Naive thymus-derived CD8-positive, alpha-beta T cell (primary cell): ENCODE data around the gene BTBD10. TPM values are rescaled to one million over a fixed set of nuclear protein-coding genes. Genes with fewer than 3 reads are reported as not detected.
A peak's percentile ranks its signal among the peaks of the same experiment; 100 is the strongest.

Source experiments
- ATAC-seq, 2 donors: fragments of 150-1000 bp; cut with Tn5 transposase in 1 of 2; sonication (Bioruptor Pico), chemical (Tn5 transposase) in 1 of 2; 1 replicate in 1 of 2; 2 replicates in 1 of 2; pipeline ENCODE4 v1.10.0; 2021; ENCODE audit warnings: mild to moderate bottlenecking in 2 of 2, moderate library complexity in 2 of 2
- POLR2A ChIA-PET: fragments of 350-600 bp; sonication (Branson Sonifier 250); formaldehyde crosslinking; loops from one replicate; lab custom pipeline; 2021; ENCODE audit warnings: antibody characterized with exemption; lab: Charles Lee
- DNase-seq, 10 donors: peaks; one replicate each; pipeline versions ENCODE4 v3.0.0 to v3.0.0-alpha.2; 2020 to 2022
- H3K27ac Mint-ChIP-seq, 10 donors: one replicate each; pipeline ENCODE4 v1.8.0; 2020 to 2022; ENCODE audit warnings: mild to moderate bottlenecking in 10 of 10, mixed read lengths in 10 of 10, moderate library complexity in 4 of 10, inconsistent platforms in 1 of 10
- H3K27me3 Mint-ChIP-seq, 5 donors: one replicate each; pipeline ENCODE4 v1.8.0; 2021 to 2022; ENCODE audit warnings: mixed read lengths in 5 of 5
- H3K36me3 Mint-ChIP-seq, 3 donors: one replicate each; pipeline ENCODE4 v1.8.0; 2020 to 2022; ENCODE audit warnings: mixed read lengths in 3 of 3, mild to moderate bottlenecking in 2 of 3, inconsistent platforms in 1 of 3
- H3K4me1 Mint-ChIP-seq, 4 donors: one replicate each; pipeline ENCODE4 v1.8.0; 2021 to 2022; ENCODE audit warnings: mixed read lengths in 4 of 4
- H3K4me3 Mint-ChIP-seq, 10 donors: one replicate each; pipeline ENCODE4 v1.8.0; 2020 to 2022; ENCODE audit warnings: mild to moderate bottlenecking in 10 of 10, mixed read lengths in 10 of 10, moderate library complexity in 6 of 10, inconsistent platforms in 1 of 10
- H3K9me3 Mint-ChIP-seq, 9 donors: one replicate each; pipeline ENCODE4 v1.8.0; 2020 to 2022; ENCODE audit warnings: mixed read lengths in 9 of 9, mild to moderate bottlenecking in 3 of 9, inconsistent platforms in 1 of 9, moderate library complexity in 1 of 9
- polyA plus RNA-seq, 3 donors: library from polyadenylated mRNA; unstranded; fragments of 300-500 nt; fragmentation: Illumina TruSeq; gene quantifications; one replicate each; pipeline ENCODE4 v1.2.3, GENCODE V29; 2021
- total RNA-seq, 8 experiments: library from RNA in 2 of 8; stranded (reverse) in 2 of 8; gene quantifications; one replicate each; pipeline ENCODE4 v1.2.3 and lab custom pipeline; 2021 to 2026

The BTBD10 gene
- total and polyA plus RNA-seq, 5 experiments from 2014 or later: 7.1 to 20.2 (median 9.4) TPM

- POLR2A ChIA-PET: interaction anchor here (0.6 kb wide), 1 partner anchor 115 kb away, joined by 4 read pairs; no protein-coding TSS in a partner anchor
- Mint-ChIP-seq H3K27ac (peak overlapping the region in 4 of 10 donors; percentile 4 to 84 (median 40)), H3K4me1 (no peaks in the 10 kb centered on the region), H3K9me3 (no peaks in the 10 kb centered on the region), H3K27me3 (no peaks in the 10 kb centered on the region), H3K4me3 (no peak overlapping the region), H3K36me3 (peaks cover 0 to 87% (median 13%) of the 10 kb centered on the region in 3 donors)
- DNase-seq (no peak), ATAC-seq (no peak)
Measured at GRCh38 chr11:13364388-13364787, 98.6 kb downstream of the BTBD10 start.

- peaks cover 0 to 92% (median 15%) of the 10 kb centered on the region in 3 donors for H3K36me3 Mint-ChIP-seq
- DNase-seq: no peak
- no peak overlapping the region for H3K4me3 Mint-ChIP-seq
Measured at GRCh38 chr11:13362596-13363109, 100.4 kb downstream of the BTBD10 start.

GRCh38 chr11:13358596-13359270 lies 104.3 kb downstream of the BTBD10 start:
- POLR2A ChIA-PET: no interaction called here
- ATAC-seq: no peak
- no peaks in the 10 kb centered on the region for H3K9me3 Mint-ChIP-seq
- no peaks in the 10 kb centered on the region for H3K27me3 Mint-ChIP-seq
- no peak overlapping the region for H3K4me3 Mint-ChIP-seq
- DNase-seq: no peak
- no peak overlapping the region for H3K27ac Mint-ChIP-seq
- no peaks in the 10 kb centered on the region for H3K4me1 Mint-ChIP-seq
- peaks cover 0 to 86% (median 22%) of the 10 kb centered on the region in 3 donors for H3K36me3 Mint-ChIP-seq

More at GRCh38 chr11:13362596-13363109, 100.4 kb downstream of the BTBD10 start:
- H3K9me3 Mint-ChIP-seq: no peaks in the 10 kb centered on the region
- POLR2A ChIA-PET: interaction anchor here (0.6 kb wide), 1 partner anchor 396 kb away, joined by 4 read pairs; no protein-coding TSS in a partner anchor
- no peak overlapping the region for H3K27ac Mint-ChIP-seq
- no peaks in the 10 kb centered on the region for H3K27me3 Mint-ChIP-seq
- no peaks in the 10 kb centered on the region for H3K4me1 Mint-ChIP-seq
- ATAC-seq: no peak

GRCh38 chr11:13357232-13357631 lies 105.8 kb downstream of the BTBD10 start:
- Mint-ChIP-seq H3K27ac (peak overlapping the region in 1 of 10 donors; percentile 29), H3K9me3 (no peaks in the 10 kb centered on the region)
- POLR2A ChIA-PET: no interaction called here

GRCh38 chr11:13355191-13355590 lies 107.8 kb downstream of the BTBD10 start:
- no peaks in the 10 kb centered on the region for H3K27me3 Mint-ChIP-seq
- H3K27ac Mint-ChIP-seq: peak overlapping the region in 1 of 10 donors; percentile 7
- H3K9me3 Mint-ChIP-seq: no peaks in the 10 kb centered on the region
- ATAC-seq (no peak), DNase-seq (no peak)
- H3K4me3 Mint-ChIP-seq: no peak overlapping the region
- peaks cover 4 to 83% (median 18%) of the 10 kb centered on the region in 3 donors for H3K36me3 Mint-ChIP-seq
- POLR2A ChIA-PET: no interaction called here
- H3K4me1 Mint-ChIP-seq: peaks cover 0 to 13% (median 6%) of the 10 kb centered on the region in 4 donors

More at GRCh38 chr11:13357232-13357631, 105.8 kb downstream of the BTBD10 start:
- no peak overlapping the region for H3K4me3 Mint-ChIP-seq
- no peak for ATAC-seq
- H3K36me3 Mint-ChIP-seq: peaks cover 0 to 86% (median 22%) of the 10 kb centered on the region in 3 donors
- no peaks in the 10 kb centered on the region for H3K27me3 Mint-ChIP-seq
- DNase-seq: no peak
- H3K4me1 Mint-ChIP-seq: no peaks in the 10 kb centered on the region

- H3K9me3 Mint-ChIP-seq: no peaks in the 10 kb centered on the region
- ATAC-seq (no peak), DNase-seq (no peak)
- H3K4me3 Mint-ChIP-seq: no peak overlapping the region
- no peak overlapping the region for H3K27ac Mint-ChIP-seq
- peaks cover 1 to 13% (median 7%) of the 10 kb centered on the region in 4 donors for H3K4me1 Mint-ChIP-seq
- peaks cover 4 to 84% (median 18%) of the 10 kb centered on the region in 3 donors for H3K36me3 Mint-ChIP-seq
- POLR2A ChIA-PET: no interaction called here
- H3K27me3 Mint-ChIP-seq: no peaks in the 10 kb centered on the region
Measured at GRCh38 chr11:13354335-13354734, 108.7 kb downstream of the BTBD10 start.

GRCh38 chr11:13352711-13353110 lies 110.3 kb downstream of the BTBD10 start:
- peaks cover 14 to 24% (median 20%) of the 10 kb centered on the region in 4 donors for H3K4me1 Mint-ChIP-seq
- no peak overlapping the region for H3K4me3 Mint-ChIP-seq
- POLR2A ChIA-PET: no interaction called here
- H3K9me3 Mint-ChIP-seq: no peaks in the 10 kb centered on the region
- H3K36me3 Mint-ChIP-seq: peaks cover 4 to 75% (median 9%) of the 10 kb centered on the region in 3 donors
- DNase-seq (no peak), ATAC-seq (no peak)
- no peak overlapping the region for H3K27ac Mint-ChIP-seq
- H3K27me3 Mint-ChIP-seq: no peaks in the 10 kb centered on the region

- Mint-ChIP-seq H3K9me3 (no peaks in the 10 kb centered on the region), H3K27ac (peak overlapping the region in 2 of 10 donors; percentile 4 to 21), H3K4me1 (peaks cover 30 to 47% (median 32%) of the 10 kb centered on the region in 4 donors), H3K4me3 (no peak overlapping the region), H3K36me3 (peaks cover 0 to 52% (median 4%) of the 10 kb centered on the region in 3 donors), H3K27me3 (no peaks in the 10 kb centered on the region)
- POLR2A ChIA-PET: interaction anchor here (0.5 kb wide), 1 partner anchor 171 kb away, joined by 7 read pairs; no protein-coding TSS in a partner anchor
- no peak for DNase-seq
- no peak for ATAC-seq
Measured at GRCh38 chr11:13349581-13349980, 113.4 kb downstream of the BTBD10 start.

- H3K9me3 Mint-ChIP-seq: no peaks in the 10 kb centered on the region
- peak overlapping the region in 3 of 10 donors; percentile 4 to 37 (median 26) for H3K27ac Mint-ChIP-seq
- POLR2A ChIA-PET: no interaction called here
- no peaks in the 10 kb centered on the region for H3K27me3 Mint-ChIP-seq
- H3K36me3 Mint-ChIP-seq: peaks cover 0 to 51% (median 4%) of the 10 kb centered on the region in 3 donors
- no peak overlapping the region for H3K4me3 Mint-ChIP-seq
- DNase-seq: no peak
- peaks cover 32 to 52% (median 36%) of the 10 kb centered on the region in 4 donors for H3K4me1 Mint-ChIP-seq
- ATAC-seq: no peak
Measured at GRCh38 chr11:13349046-13349445, 114.0 kb downstream of the BTBD10 start.

- Mint-ChIP-seq H3K27me3 (no peaks in the 10 kb centered on the region), H3K36me3 (peaks cover 0 to 51% (median 4%) of the 10 kb centered on the region in 3 donors), H3K4me1 (peaks cover 34 to 59% (median 40%) of the 10 kb centered on the region in 4 donors), H3K27ac (peak overlapping the region in 9 of 10 donors; percentile 32 to 91 (median 69)), H3K4me3 (peak overlapping the region in 5 of 10 donors; percentile 7 to 73 (median 31)), H3K9me3 (no peaks in the 10 kb centered on the region)
- no peak for DNase-seq
- no peak for ATAC-seq
- POLR2A ChIA-PET: no interaction called here
Measured at GRCh38 chr11:13348305-13348704, 114.7 kb downstream of the BTBD10 start.

GRCh38 chr11:13347901-13348300 lies 115.1 kb downstream of the BTBD10 start:
- no peak for ATAC-seq
- peak overlapping the region in 5 of 10 donors; percentile 7 to 73 (median 31) for H3K4me3 Mint-ChIP-seq
- POLR2A ChIA-PET: no interaction called here
- peak overlapping the region in 9 of 10 donors; percentile 32 to 91 (median 71) for H3K27ac Mint-ChIP-seq
- H3K27me3 Mint-ChIP-seq: no peaks in the 10 kb centered on the region
- no peaks in the 10 kb centered on the region for H3K9me3 Mint-ChIP-seq
- no peak for DNase-seq
- peaks cover 34 to 59% (median 40%) of the 10 kb centered on the region in 4 donors for H3K4me1 Mint-ChIP-seq
- H3K36me3 Mint-ChIP-seq: peaks cover 0 to 47% (median 4%) of the 10 kb centered on the region in 3 donors

GRCh38 chr11:13346470-13346869 lies 116.6 kb downstream of the BTBD10 start:
- H3K27me3 Mint-ChIP-seq: no peaks in the 10 kb centered on the region
- H3K9me3 Mint-ChIP-seq: no peaks in the 10 kb centered on the region
- H3K4me3 Mint-ChIP-seq: no peak overlapping the region
- H3K4me1 Mint-ChIP-seq: peaks cover 28 to 64% (median 48%) of the 10 kb centered on the region in 4 donors
- H3K27ac Mint-ChIP-seq: peak overlapping the region in 2 of 10 donors; percentile 54 to 84
- ATAC-seq: no peak
- peaks cover 0 to 33% (median 4%) of the 10 kb centered on the region in 3 donors for H3K36me3 Mint-ChIP-seq
- POLR2A ChIA-PET: no interaction called here
- no peak for DNase-seq

GRCh38 chr11:13344818-13345217 lies 118.2 kb downstream of the BTBD10 start:
- POLR2A ChIA-PET: no interaction called here
- no peaks in the 10 kb centered on the region for H3K9me3 Mint-ChIP-seq
- ATAC-seq (no peak), DNase-seq (no peak)
- H3K36me3 Mint-ChIP-seq: peaks cover 0 to 25% (median 0%) of the 10 kb centered on the region in 3 donors
- H3K27ac Mint-ChIP-seq: no peak overlapping the region
- H3K27me3 Mint-ChIP-seq: no peaks in the 10 kb centered on the region
- H3K4me3 Mint-ChIP-seq: no peak overlapping the region
- H3K4me1 Mint-ChIP-seq: peaks cover 31 to 72% (median 63%) of the 10 kb centered on the region in 4 donors
